ENCODE data around the gene KPTN. TPM values are rescaled to one million over a fixed set of nuclear protein-coding genes. Genes with fewer than 3 reads are reported as not detected.
A peak's percentile ranks its signal among the peaks of the same experiment; 100 is the strongest.

Gene KPTN
- 11.1 TPM for polyA plus RNA-seq (2013, experiment 1 of 2; ENCODE audit: insufficient read length)
- polyA plus RNA-seq (2013, experiment 2 of 2; ENCODE audit: insufficient read length): 9.9 TPM

GRCh38 chr19:47483800-47484690 is at the start of gene KPTN:
TSS of gene KPTN (minus strand) at chr19:47484219. CDS start at chr19:47484160, 59 bp downstream.
- DNase-seq: peak; percentile 90

- no peak for DNase-seq
These were observed 47.8 kb upstream of the KPTN start for GRCh38 chr19:47531640-47532387.

GRCh38 chr19:47529018-47529742 is 45.2 kb upstream of the KPTN start:
- no peak for DNase-seq

- no peak for DNase-seq
These were observed 42.8 kb upstream of the KPTN start for GRCh38 chr19:47526798-47527197.

- no peak for DNase-seq
These were observed 39.5 kb upstream of the KPTN start for GRCh38 chr19:47523473-47523872.

GRCh38 chr19:47521473-47522180 is 37.6 kb upstream of the KPTN start:
- DNase-seq: no peak

GRCh38 chr19:47520839-47521238 is 36.8 kb upstream of the KPTN start:
- DNase-seq: no peak

GRCh38 chr19:47520343-47520806 is 36.4 kb upstream of the KPTN start:
- no peak for DNase-seq

- DNase-seq: no peak
These were observed 34.8 kb upstream of the KPTN start for GRCh38 chr19:47518854-47519253.

GRCh38 chr19:47518139-47518538 is 34.1 kb upstream of the KPTN start:
- DNase-seq: no peak

- peak; percentile 100 for DNase-seq
These were observed 31.0 kb upstream of the KPTN start, which contains the start of gene NAPA for GRCh38 chr19:47514869-47515588. TSS of gene NAPA (minus strand) at chr19:47515063. CDS start at chr19:47514940, 123 bp downstream.

GRCh38 chr19:47514151-47514868 is 30.3 kb upstream of the KPTN start:
- no peak for DNase-seq

- no peak for DNase-seq
These were observed 28.9 kb upstream of the KPTN start for GRCh38 chr19:47512948-47513319.

GRCh38 chr19:47512183-47512947 is 28.3 kb upstream of the KPTN start:
- DNase-seq: peak; percentile 23

- no peak for DNase-seq
These were observed 27.7 kb upstream of the KPTN start for GRCh38 chr19:47511681-47512080.

- DNase-seq: no peak
These were observed 27.1 kb upstream of the KPTN start for GRCh38 chr19:47511128-47511517.

- no peak for DNase-seq
These were observed 26.6 kb upstream of the KPTN start for GRCh38 chr19:47510516-47511127.

- DNase-seq: no peak
These were observed 26.0 kb upstream of the KPTN start for GRCh38 chr19:47509973-47510372.

- no peak for DNase-seq
These were observed 25.3 kb upstream of the KPTN start for GRCh38 chr19:47509170-47509847.
